ENCODE measurements around the gene CCM2.

Gene CCM2

DNA sequence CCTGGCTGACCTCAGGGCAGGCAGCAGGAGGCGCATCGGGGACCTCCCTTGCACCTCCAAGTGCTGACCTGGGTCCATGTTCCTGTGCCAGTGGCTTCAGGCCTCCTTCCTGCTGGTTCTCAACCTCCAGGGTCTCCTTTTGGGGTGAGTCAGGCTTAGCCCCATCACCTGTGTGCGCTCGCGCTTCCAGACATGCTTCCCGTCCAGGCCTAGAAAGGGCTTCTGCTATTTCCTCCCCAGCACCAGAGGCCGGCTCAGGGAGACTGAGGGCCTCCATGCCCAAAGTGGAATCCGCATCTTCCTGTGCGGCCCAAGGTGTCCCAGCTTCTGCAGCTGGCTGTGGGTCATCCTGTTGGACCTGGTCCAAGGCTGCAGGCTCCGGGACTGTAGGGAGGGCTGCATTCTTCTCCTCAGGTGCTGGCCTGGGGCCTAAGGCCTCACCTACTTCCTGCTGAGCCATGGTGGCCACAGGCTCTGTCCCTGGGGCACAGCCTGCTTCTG lies 82.9 kb downstream of the CCM2 start:
- no peak for DNase-seq (ENCODE audit: low read depth)

DNA sequence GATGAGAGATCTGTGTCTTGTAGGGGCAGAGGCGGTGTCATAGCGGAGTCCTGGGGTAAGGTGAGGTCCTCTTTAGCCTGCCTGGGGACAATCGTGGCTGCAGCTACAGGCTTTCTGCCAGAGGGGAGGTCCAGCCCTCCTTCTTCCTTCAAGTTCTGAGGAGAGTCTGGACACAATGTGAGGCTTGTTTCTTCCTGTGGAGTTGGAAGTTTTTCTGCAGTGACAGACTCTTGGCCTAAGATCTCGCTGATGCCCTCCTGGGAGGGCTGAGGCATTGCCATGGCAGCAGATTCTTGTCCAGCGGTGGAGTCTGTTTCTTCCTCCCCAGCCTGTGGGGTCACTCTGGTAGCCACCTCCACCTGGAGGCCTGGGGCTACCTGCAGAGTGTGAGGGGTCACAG lies 84.3 kb downstream of the CCM2 start:
- DNase-seq (ENCODE audit: low read depth) = no peak

DNA sequence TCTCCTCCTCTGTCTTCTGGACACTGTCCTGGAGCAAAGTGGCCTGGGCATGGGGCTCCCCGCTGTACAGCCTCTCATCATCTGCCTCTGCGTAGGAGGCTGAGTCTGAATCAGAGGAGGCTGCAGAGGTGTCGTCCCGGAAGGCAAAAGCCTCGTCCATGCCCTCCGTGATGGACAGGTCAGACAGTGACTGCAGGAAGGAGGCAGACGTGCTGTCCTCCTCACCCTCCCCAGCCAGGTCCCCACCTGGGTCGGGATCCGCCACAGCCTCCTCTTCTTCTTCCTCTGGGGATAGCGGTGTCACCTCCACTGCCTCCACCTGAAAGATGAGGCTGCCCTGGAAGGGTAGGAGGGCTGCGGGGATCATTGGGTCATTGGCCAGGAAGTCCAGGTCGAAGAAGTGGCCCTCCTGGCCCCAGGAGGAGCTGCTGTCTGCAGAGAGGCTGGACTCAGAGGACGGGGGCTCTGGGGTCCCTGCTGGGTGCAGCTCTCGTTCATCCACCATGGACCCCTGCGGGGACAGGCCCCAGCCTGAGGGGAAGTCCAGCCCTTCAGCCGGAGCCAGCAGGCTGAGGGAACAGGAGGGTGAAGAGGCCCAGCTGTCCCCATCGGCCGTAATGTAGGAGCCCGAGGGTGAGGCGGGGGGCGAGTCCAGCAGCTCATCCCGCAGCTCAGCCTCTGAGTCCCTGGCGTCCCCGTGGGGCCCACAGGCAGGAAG lies 85.1 kb downstream of the CCM2 start:
- DNase-seq (ENCODE audit: low read depth) = no peak

DNA sequence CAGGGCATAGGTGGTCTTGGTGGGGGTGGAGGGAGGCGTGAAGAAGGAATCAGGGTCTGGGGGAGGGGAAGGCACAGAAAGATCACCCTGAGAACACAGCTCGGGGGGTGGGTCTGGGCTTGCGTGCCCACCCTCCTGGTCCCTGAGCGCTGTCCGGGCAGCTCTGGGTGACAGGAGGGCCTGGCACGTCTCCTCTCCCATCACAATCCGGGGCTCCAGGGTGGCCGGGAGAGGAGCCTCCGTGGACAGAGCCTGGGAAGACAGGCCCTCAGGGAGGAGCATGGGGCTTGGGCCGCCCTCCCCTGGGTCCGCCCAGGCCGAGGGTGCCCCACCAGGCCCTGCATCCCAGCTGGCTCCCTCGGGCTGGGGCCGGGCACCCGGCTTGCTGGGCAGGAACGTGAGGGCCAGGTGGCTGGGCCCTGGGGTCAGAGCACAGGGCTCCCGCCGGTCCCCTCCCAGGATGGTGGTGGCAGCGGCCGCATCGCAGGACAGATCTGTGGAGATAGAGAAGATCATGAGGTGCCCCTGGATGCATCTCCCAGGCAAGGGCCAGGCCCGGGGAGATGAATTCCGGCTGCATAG lies 85.7 kb downstream of the CCM2 start:
- DNase-seq (ENCODE audit: low read depth) = no peak

DNA sequence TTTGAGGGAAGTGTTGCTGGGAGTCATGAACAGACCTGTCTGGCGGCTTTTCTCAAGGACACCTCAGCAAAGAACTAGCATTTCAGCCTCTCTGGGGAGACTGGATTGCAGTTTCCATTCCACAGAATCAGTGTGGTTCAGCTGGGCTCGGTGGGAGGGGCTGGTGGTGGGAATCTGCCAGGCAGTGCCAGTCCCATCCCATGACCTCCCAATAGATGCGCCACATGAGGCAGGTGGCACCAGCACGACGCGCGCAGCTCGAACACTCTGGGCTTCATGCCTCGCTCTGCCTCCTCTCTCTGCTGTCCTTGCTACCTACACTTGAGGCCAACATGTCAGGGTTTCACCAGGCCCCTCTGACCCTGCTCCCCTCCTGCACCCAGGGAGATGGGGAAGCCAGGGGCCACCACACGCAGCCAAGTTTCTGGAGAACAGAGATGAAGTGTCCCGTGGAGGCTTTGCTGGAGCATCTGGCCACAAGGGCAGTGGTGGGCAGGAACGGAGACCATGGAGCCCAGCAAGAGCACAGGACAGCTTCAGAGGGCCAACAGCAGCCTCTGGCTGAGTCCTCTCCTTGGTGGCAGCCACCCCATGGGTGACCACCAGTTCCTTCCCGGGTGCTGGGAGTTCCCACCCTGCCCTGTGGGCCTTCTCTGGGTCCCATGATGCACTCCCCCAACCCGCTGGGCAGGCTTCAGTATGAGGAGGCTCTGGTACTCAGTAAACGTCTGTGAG lies 86.5 kb downstream of the CCM2 start:
- DNase-seq (ENCODE audit: low read depth) = no peak

DNA sequence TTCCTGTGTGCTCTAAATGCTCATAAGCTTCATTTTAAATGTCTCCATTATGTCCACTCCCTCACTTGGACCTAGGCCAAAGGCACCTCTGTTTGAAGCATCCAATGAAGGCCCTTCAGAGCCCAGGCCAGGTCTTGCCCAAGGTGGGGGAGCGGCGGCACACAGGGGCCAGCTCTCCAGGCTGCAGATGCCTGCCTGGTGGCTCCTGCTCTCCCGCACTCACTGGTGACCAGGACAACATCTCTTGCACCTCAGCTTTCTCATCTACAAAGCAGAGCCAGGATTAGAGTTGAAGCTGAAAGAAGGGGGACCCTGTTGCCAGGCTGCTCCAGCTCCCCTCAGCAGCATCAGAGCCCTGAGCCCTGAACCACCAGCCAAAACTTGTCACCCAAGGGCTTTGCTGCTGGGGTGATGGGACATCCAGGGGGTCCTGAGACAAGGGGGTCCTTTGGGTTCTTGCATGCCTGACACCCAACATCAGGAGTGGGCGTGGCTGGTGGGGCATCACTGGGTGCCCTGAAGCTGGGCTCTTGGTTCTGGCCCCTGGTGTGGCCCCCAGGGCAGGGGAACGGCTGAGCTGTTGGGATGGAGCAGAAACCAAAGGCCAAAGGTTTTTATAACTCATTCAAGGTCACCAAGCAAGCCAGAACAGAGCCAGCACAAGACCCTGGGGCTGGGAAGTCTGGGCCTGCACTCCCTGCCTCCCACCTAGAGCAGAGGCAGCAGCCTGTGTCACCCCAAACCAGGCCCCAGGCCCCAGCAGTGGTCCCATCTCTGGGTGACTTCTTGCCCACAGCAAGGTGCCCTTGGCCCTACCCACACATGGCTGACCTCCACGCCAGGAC lies 87.5 kb downstream of the CCM2 start:
- DNase-seq (ENCODE audit: low read depth) = no peak

DNA sequence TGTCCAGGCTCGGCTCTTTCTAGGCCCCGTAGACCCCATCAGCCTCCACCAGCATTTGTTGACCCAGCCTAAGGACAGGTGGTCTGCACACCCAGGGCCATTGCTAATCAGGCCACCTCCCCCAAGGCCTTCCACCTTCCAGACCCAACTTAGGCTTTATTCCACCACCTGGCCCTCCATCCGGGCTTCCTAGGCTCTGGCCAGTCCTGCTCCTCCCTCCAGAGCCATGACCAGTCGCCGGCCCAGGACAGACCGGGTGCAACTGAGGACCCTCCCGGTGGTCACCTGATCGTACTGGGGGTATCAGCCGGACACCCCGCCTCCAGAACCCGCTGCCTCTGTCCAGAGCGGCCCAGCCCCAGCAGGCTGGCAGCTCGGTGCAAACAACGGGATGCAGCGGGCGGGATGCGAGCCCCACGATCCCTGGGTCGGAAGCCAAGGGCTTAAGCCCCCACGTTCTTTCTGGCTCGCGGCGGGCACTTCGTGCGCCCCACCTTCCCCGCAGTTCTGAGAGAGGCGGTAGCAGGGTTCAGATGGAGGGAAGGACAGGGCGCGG lies 88.2 kb downstream of the CCM2 start:
- DNase-seq (ENCODE audit: low read depth) = no peak

DNA sequence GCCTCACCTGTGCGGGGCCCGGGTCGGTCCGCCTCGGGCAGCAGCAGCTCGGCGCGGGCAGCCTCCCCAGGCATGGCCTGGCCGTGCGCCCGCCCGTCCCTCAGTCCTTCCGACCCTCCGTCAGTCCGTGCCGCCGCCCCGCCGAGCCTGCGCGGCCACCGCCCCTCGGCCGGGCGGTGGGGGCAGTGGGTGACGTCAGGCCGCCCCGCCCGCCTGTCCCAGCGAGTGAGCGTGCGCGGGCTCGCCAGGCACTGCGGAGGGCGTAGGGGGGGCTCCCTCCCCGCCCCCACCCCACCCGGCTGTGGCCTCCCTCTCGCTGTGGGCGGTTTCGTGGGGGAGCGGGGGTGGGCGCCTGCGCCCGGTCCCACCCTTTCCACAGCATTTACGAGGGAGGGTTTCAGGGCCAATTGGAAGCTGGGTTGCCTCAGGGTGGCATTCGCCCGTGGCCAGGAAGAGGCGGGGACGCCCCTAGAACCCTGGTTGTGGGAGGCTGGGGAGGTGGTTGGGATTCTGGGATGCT lies 88.9 kb downstream of the CCM2 start, which contains the start of gene NACAD:
Gene NACAD, minus strand, starts transcription at position 149 of the 520 bp plus-strand sequence. Its CDS starts 75 bp downstream, at position 74.
- peak; percentile 18 for DNase-seq (ENCODE audit: low read depth)

DNA sequence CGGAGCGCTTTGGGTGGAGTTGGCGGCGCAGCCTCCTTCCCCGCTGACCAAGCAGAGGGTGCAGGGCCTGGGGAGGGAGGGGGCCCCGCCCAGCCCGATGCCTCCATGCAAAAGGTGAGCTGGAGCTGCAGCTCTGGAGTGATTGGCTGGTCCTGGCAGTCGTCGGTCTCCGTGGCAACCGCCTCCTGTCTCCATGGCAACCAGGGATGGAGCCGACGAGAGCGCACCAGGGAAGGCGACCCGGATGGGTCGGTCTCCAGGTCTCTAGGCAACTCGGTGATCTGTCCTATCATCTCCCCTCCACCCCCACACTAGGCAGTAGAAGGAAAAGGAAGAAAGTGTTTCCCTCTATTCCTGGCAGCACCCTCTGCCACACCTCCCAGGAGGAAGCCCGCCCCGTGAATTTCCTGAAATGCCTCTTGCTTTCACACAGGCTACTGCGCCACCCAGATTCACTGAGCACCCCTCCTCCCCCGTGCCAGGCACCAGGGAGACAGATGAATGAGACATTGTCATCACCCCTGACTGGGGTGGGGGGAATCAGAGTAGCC lies 89.4 kb downstream of the CCM2 start:
- DNase-seq (ENCODE audit: low read depth) = peak; percentile 29

DNA sequence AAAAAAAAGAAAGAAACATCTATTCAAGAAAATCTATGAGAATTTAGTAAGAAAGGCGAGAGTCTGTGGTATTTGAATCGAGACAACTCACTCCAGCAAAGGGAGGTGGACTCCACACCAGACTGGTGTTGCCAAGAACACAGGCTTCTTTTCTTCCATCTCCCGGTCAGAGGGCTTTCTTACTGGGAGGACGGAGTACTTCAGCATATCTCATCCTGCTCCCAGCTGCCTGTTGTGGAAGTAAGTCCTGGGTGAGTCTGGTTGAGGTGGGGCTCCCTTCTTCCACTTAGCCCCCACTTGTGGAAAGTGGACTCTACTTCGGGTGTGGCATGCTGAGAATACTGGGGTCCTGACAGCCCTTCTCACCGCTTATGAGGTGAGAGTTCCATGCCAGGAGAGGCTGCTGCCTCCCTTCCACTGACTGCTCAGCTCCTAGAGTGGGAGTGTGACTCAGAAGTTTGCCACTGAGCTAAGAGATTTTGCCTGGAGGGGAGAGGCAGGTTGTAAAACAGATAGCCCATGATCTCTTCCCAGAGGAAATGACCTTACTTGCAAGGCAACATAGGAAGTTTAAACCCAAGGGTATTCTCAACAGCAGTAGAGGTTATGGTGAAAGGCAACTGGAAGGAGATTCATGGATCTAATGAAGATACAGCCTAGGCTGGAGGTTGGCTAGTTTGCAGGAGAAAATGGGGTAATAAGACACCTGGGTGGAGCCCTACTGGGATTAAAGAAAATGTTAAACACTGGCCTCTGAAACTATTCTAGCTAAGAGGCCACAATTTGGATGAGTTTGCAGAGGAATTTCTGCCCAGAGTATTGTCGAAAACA lies 92.3 kb downstream of the CCM2 start:
- no peak for DNase-seq (ENCODE audit: low read depth)

DNA sequence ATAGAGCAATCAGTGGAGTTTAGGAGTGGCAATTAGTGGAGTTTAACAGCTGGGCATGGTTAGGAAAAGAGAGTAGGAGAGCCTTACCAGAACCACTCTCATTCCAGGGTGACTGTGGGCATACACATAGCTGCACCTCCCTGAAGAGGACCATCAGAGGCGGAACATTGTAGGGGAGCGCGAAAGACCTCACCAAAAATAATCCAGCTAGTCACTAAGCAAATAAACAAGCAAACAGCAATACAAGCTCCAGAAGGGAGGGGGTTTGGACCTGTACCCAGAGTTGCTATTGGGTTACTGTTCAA lies 92.9 kb downstream of the CCM2 start:
- no peak for DNase-seq (ENCODE audit: low read depth)

DNA sequence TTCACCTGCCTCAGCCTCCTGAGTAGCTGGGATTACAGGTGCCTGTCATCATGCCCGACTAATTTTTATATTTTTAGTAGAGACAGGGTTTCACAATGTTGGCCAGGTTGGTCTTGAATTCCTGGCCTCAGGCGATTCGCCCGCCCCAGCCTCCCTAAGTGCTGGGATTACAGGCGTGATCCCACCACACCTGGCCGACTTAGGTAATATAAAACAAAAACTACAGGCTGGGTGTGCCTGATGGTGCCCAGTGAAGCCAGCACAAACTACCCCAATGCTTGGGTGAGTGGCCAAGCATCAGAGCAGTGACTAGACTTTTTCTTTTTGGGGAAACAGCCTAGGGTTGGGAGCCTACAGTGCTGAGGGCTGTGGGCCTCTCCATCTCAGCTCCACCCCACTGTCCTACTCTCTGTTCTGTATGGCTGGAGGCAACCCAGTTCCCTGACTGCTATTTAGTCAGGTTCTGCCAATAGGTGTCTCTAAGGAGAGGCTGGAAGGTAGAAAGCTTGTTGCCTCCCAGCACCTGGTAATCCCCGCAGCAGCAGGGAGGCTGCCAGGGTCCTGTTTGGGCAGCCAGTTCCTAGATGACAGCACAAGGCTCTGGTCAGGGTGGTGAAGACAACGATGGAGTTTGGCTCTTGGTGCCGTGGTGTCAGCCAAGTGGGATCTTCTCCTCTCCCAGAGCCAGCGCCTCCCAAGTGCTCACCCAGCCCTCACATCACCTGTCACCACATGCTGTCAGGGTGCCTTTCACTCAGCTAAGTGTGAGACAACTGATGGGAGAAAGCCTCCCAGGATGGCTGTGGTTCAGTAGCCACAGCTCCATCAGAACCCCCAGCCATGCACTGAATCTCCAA lies 99.2 kb downstream of the CCM2 start:
- no peak for DNase-seq (ENCODE audit: low read depth)

DNA sequence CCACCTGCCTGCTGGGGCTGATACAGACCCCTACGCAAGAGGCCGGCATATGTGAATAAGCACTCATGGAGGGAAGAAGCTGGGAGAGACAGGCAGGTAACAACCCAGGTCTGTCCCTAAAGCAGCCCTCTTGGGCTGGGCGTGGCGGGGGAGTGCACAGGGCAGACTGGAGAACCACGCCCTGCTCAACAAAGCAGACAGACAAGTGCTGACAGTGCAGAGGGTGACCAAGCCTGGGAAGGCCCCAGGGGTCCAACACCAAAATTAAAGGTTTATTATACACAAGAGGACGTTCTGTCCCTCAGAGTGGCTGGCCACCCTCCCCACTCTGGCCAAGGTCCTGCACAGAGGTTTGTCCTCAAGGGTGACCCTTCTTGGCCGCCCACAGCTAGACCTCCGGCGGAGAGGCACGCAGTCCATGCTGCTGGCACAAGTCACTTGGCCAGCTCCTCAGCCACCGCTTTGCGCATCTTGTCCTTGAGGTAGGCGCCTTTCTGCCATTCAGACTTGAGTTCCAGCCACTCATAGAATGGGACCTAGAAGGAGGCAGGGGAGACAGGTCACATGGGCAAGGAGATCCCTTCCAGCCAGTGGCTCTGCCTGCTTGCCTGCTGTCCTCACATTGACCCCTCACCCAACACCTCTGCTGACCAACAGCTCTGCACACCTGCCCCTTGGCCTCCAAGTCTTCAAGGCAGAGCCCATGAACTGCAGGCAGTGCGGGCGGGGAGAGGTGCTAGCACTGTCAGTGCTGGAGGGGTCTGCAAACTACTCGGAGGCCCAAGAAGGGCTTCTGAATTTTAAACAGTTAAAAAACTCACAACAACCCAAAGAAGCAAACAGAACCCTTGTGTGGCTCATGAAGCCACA lies 100.1 kb downstream of the CCM2 start:
- DNase-seq (ENCODE audit: low read depth) = no peak

DNA sequence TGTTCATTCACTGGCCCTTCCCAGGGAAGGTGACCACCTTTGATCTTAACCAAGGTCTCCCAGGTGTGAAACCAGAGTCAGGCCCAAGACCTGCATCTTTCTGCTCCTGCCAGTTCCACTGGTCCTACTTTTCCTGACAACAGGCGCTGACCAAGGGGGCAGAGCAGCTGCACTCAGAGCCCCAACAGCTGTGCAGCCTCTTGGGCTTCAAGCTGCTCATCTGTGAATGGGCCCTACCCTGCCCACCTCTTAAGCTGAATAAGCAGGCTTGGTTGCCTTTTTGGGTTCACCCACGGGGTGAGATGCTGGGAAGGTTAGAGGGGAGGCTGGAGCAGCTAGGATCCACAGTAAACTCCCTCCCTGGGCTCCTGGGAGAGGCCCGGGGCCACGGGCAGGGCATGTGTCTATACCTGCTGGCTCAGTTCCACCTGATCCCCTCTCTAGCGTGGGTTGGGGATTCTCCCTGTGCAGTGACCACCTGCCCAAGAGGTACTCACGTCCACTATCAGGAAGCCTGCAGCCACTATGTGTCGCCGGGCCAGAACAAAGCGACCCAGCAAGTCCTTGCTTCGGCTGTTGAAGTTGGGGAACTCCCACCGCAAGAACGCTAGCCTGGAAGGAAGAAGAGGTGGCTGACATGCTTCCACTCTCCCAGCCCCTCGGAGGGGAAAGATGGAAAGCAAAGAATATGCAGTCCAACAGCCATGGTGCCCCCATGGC lies 100.9 kb downstream of the CCM2 start:
- no peak for DNase-seq (ENCODE audit: low read depth)

DNA sequence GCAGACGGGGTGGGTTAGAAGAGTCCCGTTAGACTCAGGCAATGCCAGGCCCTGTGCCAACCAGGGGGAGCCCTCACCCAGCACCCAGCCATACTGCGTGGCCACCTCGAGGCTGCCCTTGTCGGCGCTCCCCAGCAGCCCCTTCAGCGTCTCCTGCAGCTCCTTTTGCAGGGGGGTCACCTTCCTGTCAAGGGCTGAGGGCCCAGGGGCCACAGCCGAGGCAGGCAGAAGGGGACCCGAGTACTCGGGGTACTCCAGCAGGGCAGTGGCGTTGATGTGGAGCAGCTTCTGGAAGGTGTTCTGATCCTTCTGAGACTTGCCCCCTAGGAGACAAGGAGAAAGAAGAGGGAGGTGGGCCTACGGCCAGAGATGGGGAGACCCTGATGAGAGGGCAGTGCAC lies 101.7 kb downstream of the CCM2 start:
- DNase-seq (ENCODE audit: low read depth) = no peak

DNA sequence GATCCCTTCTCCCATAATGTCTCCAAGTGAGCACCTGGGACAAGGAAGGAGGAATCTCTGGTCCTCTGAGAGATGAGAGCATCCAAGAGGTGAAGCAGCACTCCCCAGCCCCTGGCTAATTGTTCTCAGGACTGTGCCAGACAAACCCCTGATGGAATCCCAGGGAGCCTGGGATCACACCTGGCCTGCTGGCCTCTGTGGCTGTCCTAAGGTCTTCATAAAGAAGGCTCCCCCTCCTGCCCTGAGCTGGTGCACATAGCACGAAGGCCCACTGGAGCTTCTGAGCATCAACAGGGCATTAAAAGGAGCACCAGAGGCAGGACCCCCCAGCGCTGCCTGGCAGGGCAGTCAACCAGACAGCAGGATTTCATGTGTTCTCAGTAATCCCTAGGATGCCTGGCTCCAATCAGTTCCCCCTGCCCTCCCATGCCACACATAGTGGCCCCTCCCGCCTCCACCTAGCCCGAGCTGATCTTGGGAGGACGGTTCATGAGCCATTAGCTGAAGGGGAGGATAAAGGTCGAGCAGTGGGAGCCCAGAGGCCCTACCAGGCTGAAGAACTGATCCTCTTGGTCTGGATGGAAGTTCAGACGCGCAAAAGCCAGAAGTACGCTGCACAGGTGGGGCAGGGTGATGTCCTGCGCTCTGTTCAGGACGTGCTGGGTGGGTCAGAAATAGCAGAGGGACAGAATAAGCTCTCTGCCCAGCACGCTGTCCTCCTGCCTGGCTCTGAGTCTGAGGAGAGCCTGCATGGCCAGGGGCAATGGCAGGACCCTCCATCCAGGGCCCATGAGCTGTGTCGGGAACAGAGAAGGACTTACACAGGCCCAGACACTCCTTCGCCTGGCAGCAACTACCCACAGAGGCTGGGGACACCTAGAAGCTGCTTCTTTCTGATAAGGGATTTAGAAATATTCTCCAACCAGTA lies 103.0 kb downstream of the CCM2 start:
- DNase-seq (ENCODE audit: low read depth) = no peak
